Measurements from ENCODE around the gene KCNJ11.
A peak's percentile ranks its signal among the peaks of the same experiment; 100 is the strongest.

Gene KCNJ11

GRCh38 chr11:17389211-17389956 lies 925 bp upstream of the KCNJ11 start:
- DNase-seq: peak; percentile 50 to 56

- DNase-seq: no peak
These were observed 648 bp downstream of the KCNJ11 start for GRCh38 chr11:17387811-17388210.

- no peak for DNase-seq
These were observed 1.2 kb downstream of the KCNJ11 start for GRCh38 chr11:17387254-17387653.

- peak; percentile 42 to 63 for DNase-seq
These were observed 2.0 kb downstream of the KCNJ11 start for GRCh38 chr11:17386331-17387084.

- no peak for DNase-seq
These were observed 2.5 kb downstream of the KCNJ11 start for GRCh38 chr11:17385926-17386325.

- DNase-seq: no peak
These were observed 3.0 kb downstream of the KCNJ11 start for GRCh38 chr11:17385492-17385891.

- peak; percentile 52 to 78 for DNase-seq
These were observed 4.4 kb downstream of the KCNJ11 start for GRCh38 chr11:17384002-17384511.

- peak; percentile 77 to 87 for DNase-seq
These were observed 5.0 kb downstream of the KCNJ11 start for GRCh38 chr11:17383461-17383860.

- DNase-seq: no peak
These were observed 6.3 kb downstream of the KCNJ11 start for GRCh38 chr11:17382046-17382728.

- no peak for DNase-seq
These were observed 7.3 kb downstream of the KCNJ11 start for GRCh38 chr11:17381156-17381555.

GRCh38 chr11:17379383-17380180 lies 8.9 kb downstream of the KCNJ11 start:
- no peak for DNase-seq

GRCh38 chr11:17378655-17379054 lies 9.8 kb downstream of the KCNJ11 start:
- DNase-seq: no peak

- no peak for DNase-seq
These were observed 12.0 kb downstream of the KCNJ11 start for GRCh38 chr11:17376493-17376892.

GRCh38 chr11:17375547-17375946 lies 12.9 kb downstream of the KCNJ11 start:
- no peak for DNase-seq

GRCh38 chr11:17371614-17372013 lies 16.8 kb downstream of the KCNJ11 start:
- DNase-seq: no peak

GRCh38 chr11:17369684-17370243 lies 18.7 kb downstream of the KCNJ11 start:
- DNase-seq: no peak

GRCh38 chr11:17369094-17369493 lies 19.4 kb downstream of the KCNJ11 start:
- no peak for DNase-seq

- no peak for DNase-seq
These were observed 19.9 kb downstream of the KCNJ11 start for GRCh38 chr11:17368551-17368950.

- DNase-seq: no peak
These were observed 22.0 kb downstream of the KCNJ11 start for GRCh38 chr11:17366495-17366894.

- DNase-seq: peak; percentile 67 to 88
These were observed 33.9 kb downstream of the KCNJ11 start for GRCh38 chr11:17354601-17354991.

GRCh38 chr11:17353821-17354600 lies 34.4 kb downstream of the KCNJ11 start:
- peak in 1 of 2 donors; percentile 16 for DNase-seq
